PC-9 (cell line): Measurements from ENCODE around the gene MOGAT2.

Experiments used
- CTCF ChIP-seq: fragments of 200-600 bp; sonication (generic); conservative IDR thresholded peaks from 2 replicates; pipeline ENCODE4 v1.6.1; 2017; ENCODE audit warnings: mixed run types, antibody characterized with exemption, mild to moderate bottlenecking, moderate library complexity
- EZH2 ChIP-seq: fragments of 200-600 bp; sonication (generic); IDR thresholded peaks from 2 replicates; pipeline ENCODE4 v1.8.0; 2017; ENCODE audit warnings: antibody characterized with exemption, low read depth

GRCh38 chr11:75725547-75726320, 8.1 kb downstream of the MOGAT2 start:
- TF ChIP-seq CTCF: no peak
- TF ChIP-seq EZH2: no peak
